ENCODE measurements around the gene SAPCD2.

The SAPCD2 gene

GRCh38 chr9:137031904-137032640 lies 38.3 kb downstream of the SAPCD2 start, which contains the start of gene FUT7:
Gene FUT7, minus strand, starts transcription at chr9:137032088. Its CDS starts 97 bp downstream, at chr9:137031991.
- no peak for DNase-seq

DNA sequence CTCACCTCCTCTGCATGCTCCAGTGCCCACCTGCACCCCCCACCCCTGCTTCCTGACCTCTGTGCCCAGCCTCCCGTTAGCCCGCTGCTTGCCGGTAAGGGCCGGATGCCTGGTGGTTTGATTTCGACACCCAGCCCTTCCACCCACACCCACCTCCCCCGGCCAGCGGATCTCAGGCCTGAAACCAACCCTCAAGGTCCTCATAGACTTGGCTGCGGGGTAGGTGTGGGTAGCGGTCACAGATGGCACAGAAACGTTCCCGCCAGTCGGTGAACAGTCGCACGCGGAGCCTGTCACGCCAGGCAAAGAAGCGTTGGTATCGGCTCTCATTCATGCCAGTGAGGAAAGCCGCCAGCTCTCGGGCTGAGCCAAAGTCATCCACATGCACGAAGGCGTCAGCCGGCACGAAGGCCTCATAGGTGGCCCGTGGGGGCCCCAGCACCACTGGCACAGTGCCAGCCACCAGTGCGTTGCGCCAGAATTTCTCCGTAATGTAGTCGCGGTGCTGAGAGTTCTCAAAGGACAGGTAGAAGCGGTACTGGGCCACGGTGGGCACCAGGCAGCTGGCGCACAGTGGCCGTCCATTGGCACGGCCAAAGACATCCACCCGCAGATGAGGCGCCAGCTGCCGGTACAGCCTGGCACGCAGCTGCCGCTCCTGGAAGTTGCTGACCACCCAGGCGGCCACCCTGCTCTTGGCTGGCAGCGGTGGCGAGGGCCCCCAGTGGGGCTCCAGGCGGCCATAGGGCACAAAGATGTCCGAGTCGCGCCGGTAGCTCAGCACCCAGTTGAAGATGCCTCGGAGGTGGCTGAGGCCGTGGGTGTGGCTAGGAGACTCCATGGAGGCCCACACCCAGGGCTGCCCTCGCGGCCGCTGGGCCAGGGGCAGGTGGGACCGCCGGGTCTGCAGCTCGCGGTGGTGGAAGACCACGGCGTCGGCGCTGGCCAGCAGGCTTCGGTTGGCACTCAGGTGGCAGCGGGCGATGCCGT lies 39.5 kb downstream of the SAPCD2 start:
- no peak for DNase-seq

DNA sequence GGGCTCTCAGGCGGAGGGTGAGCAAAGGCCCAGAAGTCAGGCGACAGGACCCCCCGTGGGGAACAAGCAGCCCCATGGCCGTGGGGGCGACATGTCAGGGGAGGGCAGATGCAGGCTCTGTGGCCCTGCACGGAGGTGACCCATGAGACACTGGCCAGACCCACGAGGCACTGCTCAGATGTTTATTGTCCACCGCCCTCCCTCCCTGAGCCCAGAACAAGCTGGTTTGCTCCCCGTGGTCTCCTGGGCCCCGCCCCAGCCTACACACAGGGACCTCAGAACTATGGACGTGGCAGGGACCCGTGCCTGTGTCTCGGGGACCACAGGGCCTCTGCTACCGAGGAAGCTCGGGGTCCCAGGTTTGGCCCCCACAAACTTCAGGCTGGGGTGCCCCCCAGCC lies 40.4 kb downstream of the SAPCD2 start:
- DNase-seq: no peak

DNA sequence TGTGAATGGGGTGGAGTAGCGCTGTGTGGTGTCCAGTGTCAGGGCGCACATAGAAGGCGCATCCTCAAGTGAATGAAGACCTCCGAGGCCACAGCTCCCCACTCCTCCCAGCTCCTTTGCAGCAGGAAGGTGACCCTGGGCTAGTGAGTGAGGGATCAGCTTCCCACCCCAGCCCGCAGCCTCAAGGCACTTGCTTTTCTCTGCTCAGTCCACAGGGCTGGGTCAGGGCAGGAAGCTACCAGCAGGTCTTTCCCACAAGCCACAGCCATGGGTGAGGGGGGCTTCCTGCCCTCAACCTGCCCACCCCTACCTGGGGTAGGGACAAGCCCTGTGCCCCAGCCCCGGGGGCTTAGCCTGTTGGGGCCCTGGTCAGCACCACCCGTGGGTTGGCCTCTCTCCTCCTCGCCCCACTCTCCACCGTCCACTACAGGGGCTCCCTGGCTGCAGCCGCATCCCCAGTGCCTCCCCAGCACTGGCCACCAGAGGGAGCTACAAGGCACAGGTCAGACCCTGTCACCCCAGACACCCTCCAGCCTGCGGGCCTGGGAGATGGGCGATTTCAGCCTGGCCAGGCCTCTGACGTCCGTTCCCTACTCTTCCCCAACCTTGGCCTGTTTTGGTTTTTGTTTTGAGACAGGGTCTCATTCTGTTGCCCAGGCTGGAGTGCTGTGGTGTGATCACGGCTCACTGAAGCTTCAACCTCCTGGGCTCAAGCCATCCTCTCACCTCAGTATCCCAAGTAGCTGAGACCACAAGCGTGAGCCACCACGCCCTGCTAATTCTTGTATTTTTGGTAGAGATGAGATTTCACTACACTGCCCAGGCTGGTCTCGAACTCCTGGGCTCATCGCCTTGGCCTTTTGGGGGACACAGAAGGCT lies 41.1 kb downstream of the SAPCD2 start:
- DNase-seq: peak; percentile 76

- peak; percentile 84 for DNase-seq
Observed at GRCh38 chr9:137028263-137029057, 41.9 kb downstream of the SAPCD2 start.

DNA sequence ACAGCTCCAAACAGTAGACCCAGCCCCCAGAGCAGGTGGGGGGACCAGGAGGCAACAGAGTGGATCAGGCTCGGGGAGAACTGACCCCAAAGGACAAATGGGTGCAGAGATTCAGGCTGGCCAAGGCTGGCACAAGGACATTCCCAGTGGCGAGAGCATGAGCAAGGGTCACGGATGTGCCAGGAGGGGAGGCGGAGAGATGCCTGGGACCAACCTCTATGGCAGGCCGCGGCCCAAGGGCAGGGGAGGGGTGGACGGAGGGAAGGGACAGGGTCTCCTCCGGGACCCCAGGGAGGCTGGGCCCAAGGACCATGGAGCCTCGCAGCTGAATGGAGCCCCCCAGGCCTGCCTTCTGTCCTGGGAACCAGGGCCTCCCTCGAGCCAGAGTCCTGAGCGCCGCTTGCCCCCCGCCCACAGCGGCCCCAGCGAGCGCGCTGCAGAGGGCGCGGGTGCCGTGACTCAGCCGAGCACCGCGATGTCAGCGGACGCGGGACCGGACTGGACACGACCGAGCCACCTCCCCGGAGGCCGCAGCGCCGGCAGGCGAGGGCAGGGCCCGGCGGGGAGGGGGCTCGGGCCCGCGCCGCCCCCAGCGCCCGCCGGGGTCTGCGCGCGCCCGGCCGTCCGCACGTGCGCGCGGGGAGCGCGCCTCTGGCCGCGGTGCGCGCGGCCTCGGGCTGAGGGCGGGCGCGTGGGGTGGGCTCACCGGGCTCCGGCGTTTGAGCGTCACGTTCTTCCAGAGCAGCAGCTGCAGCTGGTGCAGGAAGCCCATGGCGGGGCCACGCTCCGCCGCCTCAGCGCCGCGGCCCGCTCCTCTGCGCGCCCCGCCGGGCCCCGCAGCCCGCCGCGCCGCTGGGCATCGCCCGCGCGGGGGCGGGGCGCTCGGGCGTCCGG lies 42.7 kb downstream of the SAPCD2 start, which contains the start of gene ABCA2:
Gene ABCA2 (minus strand): TSS at position 869 of the 894 bp plus-strand sequence. CDS start 97 bp downstream, at position 772.
- DNase-seq: peak; percentile 65

- no peak for DNase-seq
Observed at GRCh38 chr9:137026828-137027227, 43.5 kb downstream of the SAPCD2 start.

GRCh38 chr9:137026384-137026783 lies 44.0 kb downstream of the SAPCD2 start:
- no peak for DNase-seq

- peak; percentile 73 for DNase-seq
Observed at GRCh38 chr9:137025517-137025966, 44.8 kb downstream of the SAPCD2 start.

- DNase-seq: no peak
Observed at GRCh38 chr9:137023583-137023991, 46.8 kb downstream of the SAPCD2 start.

DNA sequence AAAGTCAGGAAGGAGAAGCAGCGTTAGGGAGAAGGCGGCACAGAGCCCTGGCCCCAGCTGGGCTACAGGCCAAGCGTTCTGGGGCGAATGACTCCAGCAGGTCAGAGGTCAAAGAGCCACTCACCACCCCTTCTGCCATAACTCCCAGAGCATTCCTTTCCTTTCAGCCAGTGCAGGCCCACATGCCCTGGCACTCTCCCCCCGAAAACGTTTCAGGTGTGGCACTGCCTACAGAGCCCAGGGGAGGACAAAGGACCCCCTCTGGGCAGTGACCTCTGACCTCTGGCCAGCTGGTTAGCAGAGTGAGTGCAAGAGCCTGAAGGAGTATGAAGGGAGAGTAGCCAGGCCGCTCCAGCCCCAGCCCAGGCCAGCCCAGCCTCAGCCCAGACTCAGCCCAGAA lies 47.2 kb downstream of the SAPCD2 start:
- DNase-seq: no peak

- DNase-seq: no peak
Observed at GRCh38 chr9:137022662-137023008, 47.7 kb downstream of the SAPCD2 start.

GRCh38 chr9:137021979-137022661 lies 48.2 kb downstream of the SAPCD2 start:
- no peak for DNase-seq

DNA sequence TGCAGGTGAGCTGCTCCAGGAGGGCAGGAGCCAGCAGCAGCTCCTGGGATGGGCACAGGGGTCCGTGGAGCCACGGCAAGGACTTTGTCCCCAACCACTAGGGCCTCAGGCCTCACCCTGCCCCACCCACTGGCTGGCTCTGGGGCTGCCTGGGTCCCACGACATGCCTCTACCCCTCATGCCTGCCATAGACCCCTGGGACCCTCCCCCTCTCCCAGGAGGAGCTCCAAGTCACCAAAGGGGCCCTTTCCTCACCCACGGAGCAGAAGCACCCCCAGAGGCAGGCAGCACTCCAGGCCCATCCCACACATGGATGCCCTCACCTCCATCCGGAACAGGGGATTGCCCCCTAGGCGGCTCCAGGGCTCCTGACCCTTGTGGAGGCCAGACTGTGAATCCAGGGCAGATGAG lies 48.8 kb downstream of the SAPCD2 start:
- no peak for DNase-seq

- no peak for DNase-seq
Observed at GRCh38 chr9:137020771-137021567, 49.4 kb downstream of the SAPCD2 start.

DNA sequence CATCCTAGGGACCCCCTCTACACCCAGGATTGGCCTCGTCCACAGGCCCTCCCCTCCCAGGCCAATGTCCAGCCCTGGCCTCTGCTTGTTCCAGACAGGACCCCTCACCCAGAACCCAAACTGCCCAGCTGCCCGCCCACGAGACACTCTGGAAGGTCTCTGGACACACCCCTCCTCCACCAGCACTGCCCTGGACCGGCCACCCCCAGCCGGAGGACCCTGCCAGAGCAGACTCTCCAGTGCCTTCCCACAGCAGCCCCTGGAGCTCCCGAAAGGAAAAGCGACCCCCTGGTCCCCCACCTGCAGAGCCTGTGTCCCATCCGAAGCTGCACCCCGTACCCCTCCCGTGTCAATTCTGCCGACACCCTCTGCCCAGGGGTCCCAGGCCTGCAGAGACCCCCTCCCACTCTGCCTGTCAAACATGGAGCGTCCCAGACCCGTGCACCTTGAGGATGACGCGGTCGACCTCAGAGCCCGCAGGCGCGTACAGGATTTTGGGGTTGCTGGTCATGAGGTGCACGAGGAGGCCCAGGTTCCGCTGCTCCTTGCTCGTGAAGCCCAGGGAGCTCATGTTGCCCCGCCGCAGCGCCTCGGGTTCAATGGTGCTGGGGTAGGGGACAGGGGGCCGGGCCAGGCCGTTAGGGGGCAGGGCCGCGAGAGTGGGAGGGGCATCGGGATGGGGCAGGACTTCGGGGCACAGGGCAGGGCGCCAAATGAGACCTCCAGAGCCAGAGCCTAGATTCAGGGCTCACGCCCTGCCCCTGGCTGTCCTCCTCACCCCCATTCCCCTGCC lies 50.3 kb downstream of the SAPCD2 start:
- no peak for DNase-seq

DNA sequence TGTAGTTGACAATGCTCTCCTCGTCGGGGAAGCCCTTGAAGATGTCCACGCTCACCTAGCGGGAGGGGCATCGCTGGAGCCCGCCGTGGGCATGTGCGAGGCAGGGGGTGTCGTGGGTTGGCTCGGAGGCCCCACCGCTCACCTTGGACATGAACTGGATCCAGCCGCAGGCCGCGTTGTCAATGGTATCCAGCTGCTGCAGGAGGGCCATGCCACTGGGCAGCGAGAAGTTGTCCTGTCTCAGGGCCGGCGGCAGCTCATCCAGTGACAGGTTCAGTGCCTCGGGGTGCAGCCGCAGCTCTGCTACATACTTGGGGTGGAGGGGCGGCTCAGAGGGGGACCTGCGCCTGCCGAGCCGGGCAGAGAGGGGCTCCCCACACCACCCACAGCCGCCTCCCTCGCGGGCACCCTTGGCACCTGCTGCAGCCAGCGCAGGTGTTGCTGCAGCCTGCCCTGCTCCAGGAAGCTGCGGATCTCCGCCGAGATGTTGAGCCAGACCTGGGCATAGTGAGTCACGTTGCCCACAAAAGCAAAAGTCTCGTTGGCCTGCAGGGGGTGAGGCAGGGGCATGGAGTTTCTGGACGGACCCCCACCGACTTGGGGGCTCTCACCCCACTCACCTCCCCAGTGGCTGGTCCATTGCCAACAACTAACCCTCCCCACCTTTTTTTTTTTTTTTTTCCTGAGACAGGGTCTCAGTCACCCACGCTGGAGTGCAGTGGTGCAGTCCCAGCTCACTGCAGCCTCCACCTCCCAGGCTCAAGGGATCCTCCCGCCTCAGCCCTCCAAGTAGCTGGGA lies 51.4 kb downstream of the SAPCD2 start:
- no peak for DNase-seq

All from right kidney (tissue), 1 donor.